DOHH2 (cell line): Measurements from ENCODE around the gene ZNF316.

Experiments
- H3F3A ChIP-seq: fragments of 200-600 bp; sonication (generic), shearing (Covaris generic); 2 replicates; pipeline ENCODE4 v1.6.0; 2016; ENCODE audit warnings: antibody characterized with exemption, mild to moderate bottlenecking; ENCODE audit not compliant: control insufficient read depth, insufficient read depth
- H3K27ac ChIP-seq: fragments of 200-600 bp; sonication (generic); 2 replicates; pipeline ENCODE4 v1.5.1; 2014; ENCODE audit warnings: low read depth, mild to moderate bottlenecking, low read length, moderate library complexity
- H3K27me3 ChIP-seq: fragments of 200-600 bp; sonication (generic); 2 replicates; pipeline ENCODE4 v1.6.1; 2014; ENCODE audit warnings: mild to moderate bottlenecking, low read length, mixed read lengths; ENCODE audit not compliant: control insufficient read depth
- H3K36me3 ChIP-seq: fragments of 200-600 bp; sonication (generic); 2 replicates; pipeline ENCODE4 v1.6.1; 2014; ENCODE audit warnings: mild to moderate bottlenecking, low read length, moderate library complexity, mixed read lengths; ENCODE audit not compliant: control insufficient read depth
- H3K4me1 ChIP-seq: fragments of 200-600 bp; sonication (generic); 2 replicates; pipeline ENCODE4 v1.6.1; 2014; ENCODE audit warnings: mild to moderate bottlenecking, low read length, mixed read lengths; ENCODE audit not compliant: control insufficient read depth
- H3K4me2 ChIP-seq: fragments of 200-600 bp; sonication (generic); 2 replicates; pipeline ENCODE4 v1.6.0; 2014; ENCODE audit warnings: mild to moderate bottlenecking, low read length, moderate library complexity
- H3K4me3 ChIP-seq: fragments of 200-600 bp; sonication (generic); 2 replicates; pipeline ENCODE4 v1.5.1; 2014; ENCODE audit warnings: mild to moderate bottlenecking, low read length, mixed read lengths
- H3K79me2 ChIP-seq: fragments of 200-600 bp; sonication (generic); 2 replicates; pipeline ENCODE4 v1.6.1; 2014; ENCODE audit warnings: mild to moderate bottlenecking, low read length, mixed read lengths; ENCODE audit not compliant: control insufficient read depth
- H3K9me2 ChIP-seq: fragments of 200-600 bp; sonication (generic); replicated peaks from 2 replicates; pipeline ENCODE4 v1.6.1; 2014; ENCODE audit warnings: mild to moderate bottlenecking, low read length, mixed read lengths; ENCODE audit not compliant: control insufficient read depth
- H3K9me3 ChIP-seq: fragments of 200-600 bp; sonication (generic); 2 replicates; pipeline ENCODE4 v1.6.1; 2014; ENCODE audit warnings: antibody characterized with exemption, low read length, mixed read lengths; ENCODE audit not compliant: control insufficient read depth, insufficient read depth
- H4K20me1 ChIP-seq: fragments of 200-600 bp; sonication (generic); 2 replicates; pipeline ENCODE4 v1.6.0; 2014; ENCODE audit warnings: low read depth, mild to moderate bottlenecking, antibody characterized with exemption, low read length, moderate library complexity; ENCODE audit not compliant: control insufficient read depth, insufficient read depth
- CTCF ChIP-seq: fragments of 200-600 bp; sonication (generic); IDR thresholded peaks from one replicate; pipeline ENCODE4 v1.5.1; 2014; ENCODE audit warnings: antibody characterized with exemption, mild to moderate bottlenecking, low read depth, low read length; ENCODE audit not compliant: poor library complexity, severe bottlenecking
- EZH2phosphoT487 ChIP-seq: fragments of 200-600 bp; sonication (generic); IDR thresholded peaks from 2 replicates; pipeline ENCODE4 v1.6.1; 2017; ENCODE audit warnings: borderline replicate concordance, mild to moderate bottlenecking, antibody characterized with exemption, low read length, moderate library complexity, mixed read lengths

ZNF316 gene

GRCh38 chr7:6654113-6654841 is 17.2 kb downstream of the ZNF316 start:
- Histone ChIP-seq H3K36me3 (peaks cover 51% of the 10 kb centered on the region), H3K9me3 (peaks cover 18% of the 10 kb centered on the region), H3K27me3 (no peaks in the 10 kb centered on the region), H3F3A (0 out of 2 replicates have a peak, but pooled peaks cover 3% of the 10 kb centered on the region), H3K79me2 (peaks cover 9% of the 10 kb centered on the region), H4K20me1 (no peaks in the 10 kb centered on the region), H3K4me2 (no peak overlapping the region), H3K4me1 (no peaks in the 10 kb centered on the region), H3K27ac (no peak overlapping the region), H3K9me2 (no peaks in the 10 kb centered on the region), H3K4me3 (no peak overlapping the region)
- TF ChIP-seq EZH2phosphoT487 (no peak), CTCF (no peak)

- H3K4me1 ChIP-seq, result no peaks in the 10 kb centered on the region
- H3K27me3 ChIP-seq, result no peaks in the 10 kb centered on the region
- peaks cover 44% of the 10 kb centered on the region for H3K36me3 ChIP-seq
- no peak overlapping the region for H3K4me2 ChIP-seq
- peaks cover 5% of the 10 kb centered on the region for H3K79me2 ChIP-seq
- H3K9me3 ChIP-seq, result peaks cover 15% of the 10 kb centered on the region
- no peaks in the 10 kb centered on the region for H3K9me2 ChIP-seq
- 0 out of 2 replicates have a peak, but pooled peaks cover 3% of the 10 kb centered on the region for H3F3A ChIP-seq
- TF ChIP-seq CTCF (no peak), EZH2phosphoT487 (no peak)
- H4K20me1 ChIP-seq, result no peaks in the 10 kb centered on the region
- no peak overlapping the region for H3K4me3 ChIP-seq
- H3K27ac ChIP-seq, result no peak overlapping the region
Observed at GRCh38 chr7:6654842-6655610, 17.9 kb downstream of the ZNF316 start.

- H3K9me2 ChIP-seq, result no peaks in the 10 kb centered on the region
- H3K4me1 ChIP-seq, result no peaks in the 10 kb centered on the region
- H3K4me2 ChIP-seq, result no peak overlapping the region
- no peak overlapping the region for H3K27ac ChIP-seq
- H3K36me3 ChIP-seq, result peaks cover 36% of the 10 kb centered on the region
- H3K79me2 ChIP-seq, result no peaks in the 10 kb centered on the region
- no peaks in the 10 kb centered on the region for H3K27me3 ChIP-seq
- TF ChIP-seq CTCF (no peak), EZH2phosphoT487 (no peak)
- peaks cover 9% of the 10 kb centered on the region; the same call in 1 of the 2 replicates for H3K9me3 ChIP-seq
- no peaks in the 10 kb centered on the region for H4K20me1 ChIP-seq
- H3F3A ChIP-seq, result 0 out of 2 replicates have a peak, but pooled peaks cover 3% of the 10 kb centered on the region
- no peak overlapping the region for H3K4me3 ChIP-seq
Observed at GRCh38 chr7:6655636-6656385, 18.7 kb downstream of the ZNF316 start.
